NCI-H2029 (cell line): Measurements from ENCODE around the gene PTPRF.

Experiments
- DNase-seq: peaks from one replicate; lab custom pipeline; 2025; lab: John Stamatoyannopoulos, UW

The PTPRF gene

GRCh38 chr1:43669878-43670277 is 139.2 kb downstream of the PTPRF start:
- no peak for DNase-seq

- no peak for DNase-seq
Observed at GRCh38 chr1:43671193-43671592, 140.5 kb downstream of the PTPRF start.

- no peak for DNase-seq
Observed at GRCh38 chr1:43671626-43672330, 141.1 kb downstream of the PTPRF start.

- DNase-seq = no peak
Observed at GRCh38 chr1:43673261-43673660, 142.6 kb downstream of the PTPRF start.
